A549 (cell line): Measurements from ENCODE around the gene MUC15. TPM values are rescaled to one million over a fixed set of nuclear protein-coding genes. Genes with fewer than 3 reads are reported as not detected.

Experiments
- ATAC-seq, 2 experiments: fragments of 200-7000 bp in 1 of 2; fragments of >200 bp in 1 of 2; cut with Nextera tagmentation in 1 of 2; cut with Tn5 transposase in 1 of 2; 3 replicates each; pipeline versions ENCODE4 v1.8.0 to v1.9.1; 2018 to 2020; ENCODE audit warnings: mild to moderate bottlenecking in 1 of 2, moderate library complexity in 1 of 2
- CTCF ChIA-PET: fragments of 300-600 bp; sonication (Branson Sonifier 250); formaldehyde crosslinking; extraction: SDS; loops from one replicate; lab custom pipeline; 2021; ENCODE audit warnings: antibody characterized with exemption, inconsistent platforms; lab: Yijun Ruan, JAX
- POLR2A ChIA-PET: fragments of 350-600 bp; formaldehyde crosslinking; extraction: SDS; loops from one replicate; lab custom pipeline; 2021; ENCODE audit warnings: antibody characterized with exemption, inconsistent platforms; lab: Yijun Ruan, JAX
- DNase-seq, 2 experiments: peaks; one replicate each; pipeline versions ENCODE4 v3.0.0 to v3.0.0-alpha.2; 2011 to 2016; ENCODE audit warnings: low read depth in 1 of 2, low spot score in 1 of 2
- FAIRE-seq: peaks from 2 replicates; lab custom pipeline; 2011; peaks lifted over from hg19 to GRCh38; lab: Jason Lieb, UNC
- H3K27ac ChIP-seq, 2 experiments: fragments of >200 bp; sonication (Bioruptor Twin); formaldehyde crosslinking; 3 replicates each; pipeline ENCODE4 v1.5.1; 2016 to 2017
- H3K4me1 ChIP-seq: fragments of >200 bp; sonication (Bioruptor Twin); formaldehyde crosslinking; 3 replicates; pipeline ENCODE4 v1.6.1; 2016
- H3K4me2 ChIP-seq: fragments of >200 bp; sonication (Bioruptor Twin); formaldehyde crosslinking; 3 replicates; pipeline ENCODE4 v1.6.1; 2016
- H3K4me3 ChIP-seq: fragments of >200 bp; sonication (Bioruptor Twin); formaldehyde crosslinking; 3 replicates; pipeline ENCODE4 v1.5.1; 2016
- H3K9me3 ChIP-seq: fragments of >200 bp; sonication (Bioruptor Twin); formaldehyde crosslinking; 3 replicates; pipeline ENCODE4 v1.6.1; 2016
- ATOH8 ChIP-seq: fragments of 250-450 bp; sonication (Bioruptor Pico); IDR thresholded peaks from 2 replicates; pipeline ENCODE4 v1.5.0; 2020; ENCODE audit warnings: low read depth, mild to moderate bottlenecking, moderate library complexity
- CBX2 ChIP-seq: fragments of 200-600 bp; sonication (generic); IDR thresholded peaks from 2 replicates; pipeline ENCODE4 v1.6.1; 2016; ENCODE audit warnings: low read depth, mild to moderate bottlenecking, borderline replicate concordance
- CTCF ChIP-seq: fragments of >200 bp; sonication (Bioruptor Twin); formaldehyde crosslinking; IDR thresholded peaks from 3 replicates; pipeline ENCODE4 v1.5.1; 2016
- EHF ChIP-seq: fragments of 250-450 bp; sonication (Bioruptor Pico); IDR thresholded peaks from 2 replicates; pipeline ENCODE4 v1.5.0; 2020; ENCODE audit warnings: mild to moderate bottlenecking
- ESRRA ChIP-seq: fragments of 150-350 bp; IDR thresholded peaks from 2 replicates; pipeline ENCODE4 v1.6.1; 2014; ENCODE audit warnings: mild to moderate bottlenecking, low read length, borderline replicate concordance
- GATA3 ChIP-seq: IDR thresholded peaks from 2 replicates; pipeline ENCODE4 v1.6.1; 2012; ENCODE audit warnings: borderline replicate concordance
- HEYL ChIP-seq: fragments of 250-450 bp; sonication (Bioruptor Pico); IDR thresholded peaks from 2 replicates; pipeline ENCODE4 v1.8.0; 2021; ENCODE audit warnings: mild to moderate bottlenecking, moderate library complexity
- HOXB5 ChIP-seq: fragments of 250-450 bp; sonication (Bioruptor Pico); IDR thresholded peaks from 2 replicates; pipeline ENCODE4 v1.5.0; 2020; ENCODE audit warnings: mild to moderate bottlenecking, moderate library complexity
- JUN ChIP-seq, 2 experiments: fragments of >200 bp; sonication (Bioruptor Twin); formaldehyde crosslinking; IDR thresholded peaks; 2 replicates in 1 of 2; 3 replicates in 1 of 2; pipeline ENCODE4 v1.6.1; 2016 to 2017
- MAFK ChIP-seq: fragments of 450-650 bp; IDR thresholded peaks from 2 replicates; pipeline ENCODE4 v1.6.1; 2014; ENCODE audit not compliant: partially characterized antibody
- MAZ ChIP-seq: fragments of 150-350 bp; IDR thresholded peaks from 2 replicates; pipeline ENCODE4 v1.6.1; 2014; ENCODE audit warnings: antibody characterized with exemption, low read depth, low read length, borderline replicate concordance
- NFE2L2 ChIP-seq: fragments of 150-350 bp; conservative IDR thresholded peaks from 2 replicates; pipeline ENCODE4 v1.6.1; 2014; ENCODE audit warnings: low read length
- NPAS2 ChIP-seq: fragments of 250-450 bp; sonication (Bioruptor Pico); IDR thresholded peaks from 2 replicates; pipeline ENCODE4 v1.8.0; 2022; ENCODE audit warnings: mild to moderate bottlenecking, moderate library complexity, borderline replicate concordance
- PBX3 ChIP-seq: IDR thresholded peaks from 2 replicates; pipeline ENCODE4 v1.6.1; 2012
- POLR2A ChIP-seq: IDR thresholded peaks from 2 replicates; pipeline ENCODE4 v1.6.1; 2012; ENCODE audit warnings: mild to moderate bottlenecking, low read length
- POLR2AphosphoS2 ChIP-seq: conservative IDR thresholded peaks from 2 replicates; pipeline ENCODE4 v1.6.1; 2012; ENCODE audit warnings: low read length, improper control_type of control experiment, inconsistent platforms
- RAD21 ChIP-seq, 2 experiments: fragments of >200 bp in 1 of 2; sonication (Bioruptor Twin) in 1 of 2; formaldehyde crosslinking in 1 of 2; IDR thresholded peaks in 1 of 2; conservative IDR thresholded peaks in 1 of 2; 2 replicates in 1 of 2; 3 replicates in 1 of 2; pipeline ENCODE4 v1.6.1; 2012 to 2018; ENCODE audit warnings: inconsistent platforms in 1 of 2
- RARB ChIP-seq: fragments of 250-450 bp; sonication (Bioruptor Pico); IDR thresholded peaks from 2 replicates; pipeline ENCODE4 v1.8.0; 2021; ENCODE audit warnings: mild to moderate bottlenecking, moderate library complexity
- RCOR1 ChIP-seq: fragments of 150-350 bp; IDR thresholded peaks from 2 replicates; pipeline ENCODE4 v1.6.1; 2014; ENCODE audit warnings: antibody characterized with exemption, low read length, low read depth
- REST ChIP-seq: fragments of 200-600 bp; sonication (generic); IDR thresholded peaks from 2 replicates; pipeline ENCODE4 v1.6.1; 2016; ENCODE audit warnings: antibody characterized with exemption, mild to moderate bottlenecking, moderate library complexity
- RNF2 ChIP-seq: fragments of 200-600 bp; sonication (generic); IDR thresholded peaks from 2 replicates; pipeline ENCODE4 v1.6.1; 2016; ENCODE audit warnings: low read depth, mild to moderate bottlenecking, antibody characterized with exemption, moderate library complexity, borderline replicate concordance
- SREBF2 ChIP-seq: fragments of 450-650 bp; IDR thresholded peaks from 2 replicates; pipeline ENCODE4 v1.6.1; 2014; ENCODE audit warnings: mild to moderate bottlenecking, moderate library complexity
- TP53 ChIP-seq: fragments of 250-450 bp; sonication (Bioruptor Pico); IDR thresholded peaks from 2 replicates; pipeline ENCODE4 v1.5.0; 2021; ENCODE audit warnings: mild to moderate bottlenecking, moderate library complexity
- ZC3H11A ChIP-seq: fragments of 450-650 bp; IDR thresholded peaks from 2 replicates; pipeline ENCODE4 v1.6.1; 2014; ENCODE audit warnings: antibody characterized with exemption, mild to moderate bottlenecking
- ZSCAN20 ChIP-seq: fragments of 250-450 bp; sonication (Bioruptor Pico); IDR thresholded peaks from 2 replicates; pipeline ENCODE4 v1.8.0; 2022; ENCODE audit warnings: mild to moderate bottlenecking, moderate library complexity
- WGBS: methylation state at CpG from one replicate; pipeline ENCODE4 v1.1.6; 2017; ENCODE audit errors: missing lambda C conversion rate; 5-methylcytosine and 5-hydroxymethylcytosine counted together
- polyA plus RNA-seq, 4 experiments: library from polyadenylated mRNA; depleted of rRNA in 3 of 4; stranded (reverse); fragments of >200 nt; fragmentation: RNase III in 1 of 4; extraction: RNeasy Plus Mini Kit Qiagen cat#74134 plus additional on column Dnase treatment in 1 of 4; gene quantifications; 2 replicates in 3 of 4; 3 replicates in 1 of 4; pipeline ENCODE4 v1.2.3, GENCODE V29; 2011 to 2017

The MUC15 gene
- polyA plus RNA-seq, 2 of the 4 experiments (the other 2 are of a cell fraction), result not detected

- TF ChIP-seq SREBF2 (no peak), POLR2AphosphoS2 (no peak), REST (no peak), RNF2 (no peak), CTCF (no peak), POLR2A (no peak), PBX3 (no peak), NFE2L2 (no peak)
- CTCF ChIA-PET, result no interaction called here
- Histone ChIP-seq H3K4me3 (no peak overlapping the region), H3K9me3 (no peaks in the 10 kb centered on the region), H3K4me2 (no peak overlapping the region), H3K4me1 (no peaks in the 10 kb centered on the region), H3K27ac (no peak overlapping the region)
- POLR2A ChIA-PET, result no interaction called here
- WGBS, result 8% methylated on average over 1 of the region's 1 CpG
- DNase-seq (no peak), ATAC-seq (no peak), FAIRE-seq (no peak)
Measured at GRCh38 chr11:26550022-26550421, 22.0 kb downstream of the MUC15 start.

GRCh38 chr11:26549176-26549575 is 22.9 kb downstream of the MUC15 start:
- no peak overlapping the region for H3K4me2 ChIP-seq
- FAIRE-seq, result no peak
- H3K27ac ChIP-seq, result no peak overlapping the region

More at GRCh38 chr11:26549176-26549575, 22.9 kb downstream of the MUC15 start:
- WGBS, result 18% methylated on average over 2 of the region's 2 CpGs
- Histone ChIP-seq H3K4me3 (no peak overlapping the region), H3K4me1 (no peaks in the 10 kb centered on the region), H3K9me3 (no peaks in the 10 kb centered on the region)
- ATAC-seq, result no peak
- no peak for TF ChIP-seq ATOH8 (CRISPR knock-in tag)
- no peak for TF ChIP-seq ESRRA
- TF ChIP-seq RCOR1, result no peak
- TF ChIP-seq JUN (IDR thresholded peaks at IDR 0.05), result no peak
- no peak for TF ChIP-seq CBX2
- TF ChIP-seq SREBF2, result no peak
- TF ChIP-seq ZSCAN20 (CRISPR knock-in tag), result no peak
- TF ChIP-seq ZC3H11A, result no peak
- TF ChIP-seq EHF, result no peak
- no peak for TF ChIP-seq TP53 (CRISPR knock-in tag)
- TF ChIP-seq HOXB5, result no peak
- no peak for TF ChIP-seq MAFK
- TF ChIP-seq RAD21 (conservative IDR thresholded peaks at IDR 0.05 in 1 of 2, IDR thresholded peaks at IDR 0.05 in 1 of 2), result no peak
- no peak for TF ChIP-seq MAZ
- TF ChIP-seq HEYL (CRISPR knock-in tag), result no peak
- no peak for TF ChIP-seq GATA3
- no peak for TF ChIP-seq PBX3
- no peak for TF ChIP-seq RARB
- no peak for TF ChIP-seq NPAS2
- CTCF ChIA-PET, result no interaction called here
- POLR2A ChIA-PET, result no interaction called here
- no peak for DNase-seq
